ENCODE measurements around the gene NPR2.

Gene NPR2

GRCh38 chr9:35766997-35767396, 24.4 kb upstream of the NPR2 start:
- DNase-seq, result no peak

DNA sequence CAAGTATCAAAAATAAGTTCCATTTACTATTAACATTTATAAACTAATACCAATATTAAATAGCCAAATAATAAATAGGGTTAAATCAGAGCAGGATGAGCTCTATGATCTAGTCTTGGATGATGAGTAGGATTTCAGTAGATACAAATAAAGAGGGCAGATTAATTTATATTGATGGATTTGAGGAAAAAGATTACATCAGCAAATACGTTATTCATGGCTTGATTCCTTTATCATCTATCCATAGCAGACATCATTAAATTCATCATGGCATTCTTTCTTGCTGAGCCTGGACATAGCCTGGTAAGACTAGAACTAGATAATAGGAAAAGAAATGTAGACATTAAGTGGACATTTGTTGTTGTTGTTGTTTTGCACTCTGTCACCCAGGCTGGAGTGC, 23.9 kb upstream of the NPR2 start:
- no peak for DNase-seq

GRCh38 chr9:35769763-35770162, 21.6 kb upstream of the NPR2 start:
- no peak for DNase-seq

DNA sequence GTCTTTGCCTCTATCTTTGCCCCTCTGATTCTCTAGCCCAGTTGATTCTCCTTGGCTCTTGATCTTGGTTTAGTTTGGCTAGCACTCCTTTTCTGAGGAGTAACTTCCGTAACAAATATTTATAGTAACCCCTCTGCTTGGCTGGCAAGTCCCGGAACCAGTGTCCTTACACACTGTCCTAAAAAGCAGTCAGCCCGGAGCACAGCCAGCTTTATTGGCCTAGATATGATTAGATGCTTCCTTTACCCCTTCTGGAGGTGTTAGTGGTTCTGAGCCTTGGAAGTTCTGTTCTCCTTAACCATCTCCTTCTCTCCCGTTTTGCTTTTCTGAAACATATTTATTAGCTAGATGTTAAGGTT, 20.3 kb upstream of the NPR2 start:
- no peak for DNase-seq

GRCh38 chr9:35771534-35771933, 19.9 kb upstream of the NPR2 start:
- no peak for DNase-seq

- DNase-seq, result no peak
Measured at GRCh38 chr9:35771943-35772342, 19.4 kb upstream of the NPR2 start.

DNA sequence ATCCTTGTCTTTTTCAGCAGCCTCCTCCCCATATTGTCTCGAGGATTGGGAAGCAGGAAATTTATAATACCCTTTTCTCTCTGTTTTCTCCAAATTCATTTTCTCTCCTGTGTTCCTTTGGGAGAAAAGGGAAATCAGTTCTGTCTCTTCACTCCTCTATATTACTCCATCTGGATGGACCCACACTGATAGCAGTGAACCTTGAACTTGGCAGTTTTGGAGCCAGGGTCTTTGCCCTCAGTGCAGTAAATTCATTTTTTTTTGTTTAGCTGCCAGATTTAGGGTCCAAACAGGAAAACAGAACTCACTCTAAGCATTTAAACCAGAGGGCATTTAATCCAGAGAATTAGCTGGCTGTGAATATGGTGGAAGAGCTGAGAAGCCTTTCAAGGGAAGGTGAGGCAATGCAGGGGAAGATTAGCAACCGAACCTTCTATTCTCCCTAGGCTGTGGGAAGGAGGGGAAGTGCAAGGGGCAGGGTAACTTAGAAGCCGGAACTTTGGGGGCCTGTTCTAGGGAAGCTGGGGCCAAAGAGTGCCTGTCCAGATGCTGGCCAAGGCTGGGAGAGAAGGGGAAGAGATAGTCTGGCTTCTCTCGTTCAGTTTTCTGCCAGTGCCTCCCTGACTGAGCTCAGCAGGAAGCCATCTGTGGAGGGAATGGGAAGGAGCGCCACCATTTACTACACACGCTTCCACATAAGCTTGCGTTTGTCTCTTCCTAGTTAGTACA, 16.3 kb upstream of the NPR2 start:
- peak; percentile 51 for DNase-seq

DNA sequence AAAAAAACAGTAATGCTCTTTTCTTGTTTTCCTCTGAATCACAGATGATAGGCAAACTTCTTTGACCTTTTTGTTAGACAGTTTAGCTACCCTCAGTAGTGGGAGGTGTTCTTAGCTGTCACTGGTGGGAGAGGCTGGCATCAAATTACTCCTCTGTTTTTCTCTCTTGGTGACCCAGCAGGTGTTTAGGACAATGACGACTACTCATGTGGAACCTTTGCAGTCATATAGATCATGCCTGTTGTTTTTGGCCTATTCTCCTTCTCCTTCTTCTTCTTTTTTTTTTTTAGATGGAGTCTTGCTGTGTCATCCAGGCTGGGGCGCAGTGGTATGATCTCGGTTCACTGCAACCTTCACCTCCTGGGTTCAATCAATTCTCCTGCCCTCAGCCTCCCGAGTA, 15.4 kb upstream of the NPR2 start:
- no peak for DNase-seq

DNA sequence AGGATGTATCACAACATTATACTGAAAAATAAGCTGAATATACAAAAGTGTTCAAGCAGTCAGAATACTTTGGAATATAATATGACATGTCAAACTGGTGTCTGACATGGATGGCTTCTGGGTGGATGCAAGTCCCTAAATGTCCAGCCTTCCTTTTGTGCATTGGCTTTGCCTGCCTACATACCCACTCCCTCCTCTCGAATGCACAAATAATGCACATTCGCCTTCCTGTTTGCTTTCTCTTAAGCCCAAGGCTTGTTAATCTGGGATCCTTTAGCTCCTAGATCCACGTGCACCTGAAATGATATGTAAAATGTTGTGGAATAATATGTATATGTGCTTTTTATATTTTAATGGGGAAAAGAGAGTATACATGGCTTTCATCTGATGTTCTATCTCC, 12.9 kb upstream of the NPR2 start:
- no peak for DNase-seq

GRCh38 chr9:35781066-35781465, 10.3 kb upstream of the NPR2 start:
- no peak for DNase-seq

GRCh38 chr9:35783418-35783817, 8.0 kb upstream of the NPR2 start:
- no peak for DNase-seq

DNA sequence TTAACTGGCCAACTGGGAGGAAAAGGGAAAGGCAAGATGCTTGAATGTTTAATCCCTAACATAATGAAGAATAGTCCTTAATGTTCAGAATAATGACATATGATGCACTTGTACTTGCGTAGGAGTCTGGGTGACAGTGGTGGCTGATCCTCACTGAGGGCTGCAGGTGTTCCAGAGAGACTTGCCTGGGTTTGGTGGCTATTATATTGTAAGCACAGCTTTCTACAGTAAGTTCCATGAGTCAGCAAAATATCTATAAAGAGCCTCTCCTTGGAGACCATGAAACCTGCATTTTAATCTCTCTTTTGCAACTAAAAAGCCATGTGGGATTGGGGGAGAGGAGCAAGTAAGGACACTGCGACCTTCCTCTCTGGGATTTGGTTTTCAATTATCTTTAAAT, 1.9 kb upstream of the NPR2 start:
- DNase-seq, result no peak

GRCh38 chr9:35790025-35790384, 1.4 kb upstream of the NPR2 start:
- DNase-seq, result no peak

GRCh38 chr9:35790385-35791296, 750 bp upstream of the NPR2 start:
- DNase-seq, result peak; percentile 76

GRCh38 chr9:35792024-35792813, 828 bp downstream of the NPR2 start:
- no peak for DNase-seq

DNA sequence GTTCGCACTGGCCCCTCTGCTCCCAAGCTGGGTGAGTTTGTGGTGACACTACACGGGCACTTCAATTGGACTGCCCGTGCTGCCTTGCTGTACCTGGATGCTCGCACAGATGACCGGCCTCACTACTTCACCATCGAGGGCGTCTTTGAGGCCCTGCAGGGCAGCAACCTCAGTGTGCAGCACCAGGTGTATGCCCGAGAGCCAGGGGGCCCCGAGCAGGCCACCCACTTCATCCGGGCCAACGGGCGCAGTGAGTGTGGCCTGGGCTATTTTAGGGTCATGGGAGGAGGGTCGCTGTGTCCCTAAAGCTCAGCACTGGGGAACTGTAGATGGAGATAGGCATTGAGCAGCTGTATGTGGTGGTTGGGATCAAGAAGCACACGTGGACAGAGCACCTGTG, 1.4 kb downstream of the NPR2 start:
- no peak for DNase-seq

GRCh38 chr9:35793461-35793860, 2.1 kb downstream of the NPR2 start:
- no peak for DNase-seq

- DNase-seq, result no peak
Measured at GRCh38 chr9:35795695-35796094, 4.3 kb downstream of the NPR2 start.

DNA sequence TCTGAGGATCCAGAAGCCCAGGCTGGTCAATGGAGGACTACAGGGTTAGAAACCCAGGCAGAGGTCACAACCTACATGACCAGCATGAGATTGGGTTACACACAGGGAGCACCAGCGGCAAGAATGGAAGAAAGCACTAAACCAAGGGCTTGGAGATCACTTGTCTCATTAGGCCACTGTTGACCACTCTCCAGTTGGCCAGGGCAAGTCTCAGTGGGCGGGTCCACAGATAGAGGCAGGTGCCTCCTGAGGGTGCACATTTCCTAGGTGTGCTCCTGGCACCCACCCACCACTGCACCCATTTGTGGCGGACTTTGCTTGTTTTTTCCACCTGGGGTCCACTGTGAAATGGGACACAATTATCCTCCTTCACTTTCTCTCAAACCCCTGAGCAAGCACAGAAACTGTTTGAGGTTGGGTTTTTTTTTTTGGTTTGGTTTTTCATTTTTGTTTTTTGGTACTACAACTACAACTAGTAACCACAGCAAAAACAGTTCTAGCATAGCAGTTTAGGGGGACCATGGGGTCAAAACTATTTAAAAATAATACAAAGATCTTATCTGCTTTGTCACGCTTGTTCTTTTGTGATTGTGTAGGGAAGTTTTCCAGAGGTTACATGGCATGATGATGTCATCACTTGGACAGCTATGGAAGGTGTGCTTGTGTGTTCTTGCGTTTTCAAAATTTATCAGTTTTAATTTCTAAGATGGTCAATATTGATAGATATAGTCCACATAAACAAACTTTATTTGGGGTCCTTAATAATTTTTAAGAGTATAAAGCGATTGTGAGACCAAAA, 6.1 kb downstream of the NPR2 start:
- DNase-seq, result no peak

DNA sequence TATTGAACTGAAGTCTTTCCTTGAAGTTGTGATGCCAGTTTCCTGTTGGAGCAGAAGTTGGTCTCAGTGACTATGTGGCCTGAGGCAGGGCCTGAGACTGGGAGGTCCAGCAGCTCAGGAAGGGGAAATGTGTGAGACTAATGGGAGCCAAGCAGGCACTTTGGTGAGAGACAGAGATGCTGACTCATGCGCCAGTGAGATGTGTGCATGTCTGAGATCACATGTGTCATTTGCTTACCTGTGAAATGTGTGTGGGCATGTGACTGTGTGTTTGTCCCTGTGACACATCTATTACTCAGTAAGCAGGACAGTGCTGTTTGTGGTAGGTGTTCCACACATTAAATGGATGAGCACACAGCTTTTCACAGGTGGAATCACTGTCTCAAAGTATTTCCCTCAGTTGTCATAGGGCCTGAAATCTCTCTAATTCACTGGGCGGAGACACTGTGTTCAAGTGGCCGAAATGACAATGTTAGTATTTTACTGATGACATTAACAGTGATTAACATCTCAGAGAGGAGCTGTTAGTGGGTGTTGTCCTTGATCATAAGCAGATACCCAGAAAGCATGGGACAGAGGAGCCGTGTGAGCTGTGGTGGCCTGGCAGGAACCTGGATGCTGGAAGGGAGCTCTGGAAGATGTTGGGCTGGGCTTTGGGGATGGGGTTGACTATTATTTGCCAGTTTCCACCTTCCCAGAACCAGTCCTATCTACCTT, 7.4 kb downstream of the NPR2 start:
- DNase-seq, result peak; percentile 14

DNA sequence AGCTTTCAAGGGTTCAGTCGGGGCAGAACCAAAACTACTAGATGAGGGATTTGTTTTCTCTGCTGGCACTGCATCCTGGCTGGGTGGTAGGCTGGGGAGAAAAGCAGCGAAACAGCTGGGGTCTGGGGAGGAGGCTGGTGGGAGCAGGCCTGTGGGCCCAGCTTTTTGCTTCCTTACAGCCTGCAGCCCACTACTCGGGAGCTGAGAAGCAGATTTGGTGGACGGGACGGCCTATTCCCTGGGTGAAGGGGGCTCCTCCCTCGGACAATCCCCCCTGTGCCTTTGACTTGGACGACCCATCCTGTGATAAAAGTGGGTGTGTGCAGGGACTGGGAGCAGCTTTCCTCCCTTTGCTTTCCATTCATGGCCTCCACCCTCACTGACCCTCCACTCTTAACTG, 9.1 kb downstream of the NPR2 start:
- no peak for DNase-seq

All from suppressor macrophage treated with lipopolysaccharide for 4 hours (primary cell).